ENCODE measurements around the gene ZNF346. TPM values are rescaled to one million over a fixed set of nuclear protein-coding genes. Genes with fewer than 3 reads are reported as not detected.

ZNF346 gene
- total RNA-seq, 2 donors from 2014 or later: 9.9 to 11.6 TPM

DNA sequence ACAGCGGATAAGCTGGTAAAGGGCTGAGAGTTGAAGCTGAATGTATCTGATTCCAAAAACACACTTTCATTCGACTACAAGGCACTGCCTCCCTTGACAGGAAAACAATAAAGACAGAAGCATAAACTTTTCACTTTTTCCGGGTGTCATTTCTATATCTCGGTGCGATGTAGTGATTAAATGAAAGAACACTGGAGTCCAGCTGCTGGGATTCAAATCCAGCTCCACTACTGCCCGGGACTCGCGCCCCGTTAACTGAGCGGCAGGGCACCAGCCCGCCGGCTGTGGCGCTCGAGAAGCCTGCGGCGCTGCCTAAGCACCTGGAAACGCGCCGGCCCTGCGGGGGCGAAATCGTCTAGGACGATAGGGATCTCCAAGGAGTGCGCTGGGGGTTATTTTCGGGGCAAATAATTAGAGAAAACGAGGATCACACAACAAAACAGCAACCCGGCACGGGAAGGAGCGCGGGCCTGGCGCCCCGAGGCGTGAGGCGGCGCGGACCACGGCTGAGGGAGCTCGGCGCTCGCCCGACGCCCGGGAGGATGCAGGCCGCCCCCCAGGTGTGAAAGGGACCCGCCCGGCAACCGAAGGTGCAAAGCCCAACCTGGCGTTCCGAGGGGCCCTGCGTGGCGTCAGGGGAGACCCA, 16.8 kb upstream of the ZNF346 start:
- DNase-seq: peak; percentile 83
- intact Hi-C loops (cut with DNase I): no loop called here
- peak; percentile 83 to 88 for ATAC-seq

DNA sequence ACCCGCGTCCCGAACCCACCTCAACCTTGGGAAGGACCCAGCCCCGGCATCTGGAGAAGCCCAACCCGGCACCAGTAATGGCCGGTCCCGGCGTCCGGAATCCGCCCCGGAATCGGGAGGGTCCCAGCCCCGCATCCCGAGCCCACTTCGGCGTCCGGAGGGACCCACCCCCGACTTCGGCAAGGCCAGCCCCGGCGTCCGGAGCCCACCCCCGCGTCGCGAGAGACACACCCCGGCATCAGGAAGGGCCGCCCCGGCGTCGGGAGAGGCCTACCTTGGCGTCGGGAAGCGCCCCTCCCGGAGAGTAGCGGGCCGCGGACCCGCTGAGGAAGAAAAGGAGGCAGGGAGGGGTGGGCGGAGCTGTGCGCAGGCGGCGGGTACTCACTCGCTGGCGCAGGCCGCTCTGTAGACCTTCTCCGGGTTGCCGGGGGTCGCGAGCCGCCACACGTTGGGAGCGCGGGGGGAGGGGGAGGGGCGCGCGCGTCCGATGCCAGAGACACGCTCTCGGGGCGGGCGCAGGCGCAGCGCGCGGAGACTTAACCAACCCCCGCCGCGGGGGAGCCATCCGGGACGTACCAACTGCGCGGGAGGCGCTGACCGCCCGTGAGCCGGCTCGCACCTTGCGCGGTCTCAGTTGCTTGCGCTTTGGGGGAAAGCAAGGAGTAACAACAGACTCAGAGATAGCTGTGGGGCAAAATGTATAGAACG, 16.1 kb upstream of the ZNF346 start, which contains the start of gene UIMC1:
Gene UIMC1 (minus strand): TSS at position 515 of the 708 bp plus-strand sequence. CDS start 24,164 bp downstream, outside the sequence.
- intact Hi-C loops (cut with DNase I): no loop called here
- ATAC-seq: peak; percentile 95
- peak; percentile 94 for DNase-seq

DNA sequence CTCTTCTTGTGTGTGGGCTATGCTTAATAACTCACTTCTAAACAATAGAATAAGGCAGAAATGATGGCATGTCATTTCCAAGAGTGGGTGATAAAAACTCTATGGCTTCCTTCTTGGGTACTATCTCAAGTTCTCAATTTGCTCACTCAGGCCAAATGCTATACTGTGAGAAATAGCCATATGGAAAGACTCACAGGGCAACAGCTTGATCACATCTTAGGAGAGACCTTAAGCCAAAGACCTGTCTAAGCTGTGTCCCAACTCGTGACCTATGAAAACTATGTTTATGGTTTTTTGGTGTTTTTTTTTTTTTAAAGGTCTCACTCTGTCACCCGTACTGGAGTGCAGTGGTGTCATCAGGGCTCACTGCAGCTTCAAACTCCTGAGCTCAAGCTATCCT, 13.8 kb upstream of the ZNF346 start:
- DNase-seq (no peak), ATAC-seq (no peak)
- intact Hi-C loops (cut with DNase I): no loop called here

DNA sequence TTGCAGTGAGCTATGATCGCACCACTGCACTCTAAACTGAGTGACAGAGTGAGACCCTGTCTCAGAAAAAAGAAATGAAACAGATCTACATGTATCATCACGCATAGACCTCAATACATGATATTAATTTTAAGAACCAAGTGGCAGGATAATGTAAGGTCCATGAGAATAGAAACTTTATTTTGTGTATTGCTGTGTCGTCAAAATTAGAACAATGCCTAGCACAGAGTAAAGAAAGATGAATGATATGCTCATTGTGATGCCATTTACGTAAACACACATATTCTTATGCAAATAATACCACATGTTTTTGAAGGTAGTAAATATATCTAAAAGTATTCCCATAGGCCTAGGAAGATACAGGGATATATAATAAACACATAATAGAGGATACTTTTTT, 12.3 kb upstream of the ZNF346 start:
- ATAC-seq (no peak), DNase-seq (no peak)
- intact Hi-C loops (cut with DNase I): no loop called here

DNA sequence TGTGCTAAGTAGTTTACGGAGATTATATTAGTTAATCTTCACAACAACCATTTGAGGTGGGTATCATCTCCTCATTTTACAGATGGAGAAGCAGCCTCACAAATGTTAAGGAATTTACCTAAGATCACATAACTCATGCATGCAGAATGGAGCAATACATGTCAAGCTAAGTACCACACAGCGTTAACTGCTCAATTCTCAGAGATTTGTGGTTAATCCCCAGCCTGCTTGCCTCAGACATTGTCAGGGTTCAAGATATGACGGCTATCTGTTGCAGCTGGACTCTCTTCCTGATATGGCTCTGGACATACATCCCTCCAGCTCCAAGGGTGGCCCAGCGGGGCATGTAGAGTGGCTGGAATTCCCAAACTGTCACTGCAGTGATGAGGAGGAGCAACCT, 7.3 kb upstream of the ZNF346 start:
- no peak for ATAC-seq
- DNase-seq: no peak
- intact Hi-C loops (cut with DNase I): no loop called here

DNA sequence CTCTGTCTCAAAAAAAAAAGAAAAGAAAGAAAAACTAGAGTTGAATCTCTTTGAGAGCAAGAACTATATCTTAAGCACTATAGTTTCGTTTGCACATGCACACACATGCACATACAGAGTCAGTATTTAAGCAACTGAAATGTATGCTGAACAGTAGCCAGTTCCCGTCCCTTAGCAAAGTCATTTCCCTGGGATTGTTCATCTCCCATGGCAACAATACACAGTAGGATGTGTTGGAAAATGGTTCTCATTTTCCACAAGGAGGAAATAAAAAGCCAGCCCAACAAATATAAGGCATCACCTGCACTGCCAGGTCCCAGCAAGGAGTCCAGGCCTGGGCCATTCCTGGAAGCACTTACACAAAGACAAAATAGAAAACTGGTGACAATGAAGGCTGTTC, 4.2 kb upstream of the ZNF346 start:
- intact Hi-C loops (cut with DNase I): no loop called here
- DNase-seq: no peak
- no peak for ATAC-seq

DNA sequence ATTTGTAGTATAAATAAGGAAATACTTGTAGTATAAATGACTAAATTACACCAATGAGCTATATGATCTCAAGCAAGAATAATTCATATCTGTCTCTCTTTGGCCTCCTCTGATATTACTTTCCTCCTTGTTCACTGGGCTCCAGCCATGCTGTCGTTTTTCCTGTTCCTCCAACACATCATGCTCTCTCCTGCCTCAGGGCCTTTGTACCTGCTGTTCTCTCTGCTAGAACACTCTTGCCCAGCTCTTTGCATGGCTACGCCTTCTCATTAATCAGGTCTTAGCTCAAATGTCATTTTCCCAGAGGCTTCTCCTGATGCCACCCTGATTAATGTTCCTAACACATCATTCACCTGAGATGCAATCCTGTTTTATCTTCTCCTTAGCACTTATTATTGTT, 2.5 kb upstream of the ZNF346 start:
- intact Hi-C loops (cut with DNase I): no loop called here
- ATAC-seq (no peak), DNase-seq (no peak)

DNA sequence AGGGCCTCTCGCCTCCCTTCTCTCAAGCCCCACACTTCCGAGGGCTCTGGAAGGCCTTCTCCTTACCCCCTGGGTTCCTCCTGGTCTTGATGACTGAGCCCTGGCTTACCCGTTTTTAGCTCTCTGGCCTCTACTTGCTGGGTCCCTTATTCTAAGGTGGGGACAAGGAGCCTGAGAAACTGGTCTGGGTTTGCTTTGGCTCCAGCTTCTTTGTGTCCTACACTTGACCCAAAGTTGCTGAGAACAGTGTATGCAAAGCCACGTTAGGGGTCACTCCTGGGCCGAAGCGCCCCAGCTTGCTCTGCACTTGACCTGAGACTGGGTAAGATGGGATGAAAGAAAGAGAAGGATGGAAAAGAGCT, 788 bp downstream of the ZNF346 start:
- intact Hi-C loops (cut with DNase I): no loop called here

DNA sequence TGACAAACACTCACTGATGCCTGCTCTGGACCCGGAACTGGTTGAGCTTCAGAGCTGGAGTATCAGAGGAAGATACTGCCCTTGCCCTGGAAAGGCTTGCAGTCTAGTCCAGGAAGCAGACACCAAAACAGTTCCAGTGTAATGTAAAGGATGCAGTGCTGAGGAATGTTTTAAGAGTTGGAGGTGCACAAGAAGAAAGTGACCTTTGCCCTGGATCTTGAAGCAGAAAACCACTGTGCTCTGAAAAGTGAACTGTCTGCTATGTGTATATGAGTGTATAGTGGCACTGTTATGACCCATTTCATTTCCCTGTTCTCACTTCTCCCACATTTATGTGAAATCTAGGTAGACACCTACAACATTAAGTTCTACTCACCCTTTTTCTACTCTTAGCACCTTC, 2.1 kb downstream of the ZNF346 start:
- DNase-seq (no peak), ATAC-seq (no peak)
- intact Hi-C loops (cut with DNase I): no loop called here

More for the DNA sequence above, 788 bp downstream of the ZNF346 start:
- DNase-seq (no peak), ATAC-seq (peak; percentile 6 to 10)

DNA sequence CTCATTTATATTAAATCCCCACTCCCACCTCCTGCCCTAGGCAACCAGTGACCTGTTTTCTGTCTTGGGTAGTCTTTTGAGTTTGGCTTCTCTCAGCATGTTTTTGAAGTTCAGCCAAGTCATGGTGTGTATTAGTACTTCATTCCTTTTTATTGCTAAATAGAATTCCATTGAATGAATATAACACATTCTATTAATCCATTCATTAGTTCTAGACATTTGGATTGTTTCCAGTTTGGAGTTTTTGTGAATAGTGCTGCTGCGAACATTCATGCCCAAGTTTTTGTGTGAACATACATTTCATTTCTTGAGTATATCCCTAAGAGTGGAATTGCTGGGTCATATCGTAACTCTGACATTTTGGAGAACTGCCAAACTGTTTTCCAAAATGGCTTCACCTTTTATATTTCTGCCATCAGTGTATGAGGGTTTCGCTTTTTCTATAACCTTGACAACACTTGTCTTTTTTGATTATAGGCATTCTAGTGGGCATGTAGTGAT, 2.7 kb downstream of the ZNF346 start:
- intact Hi-C loops (cut with DNase I): no loop called here
- ATAC-seq (no peak), DNase-seq (no peak)

DNA sequence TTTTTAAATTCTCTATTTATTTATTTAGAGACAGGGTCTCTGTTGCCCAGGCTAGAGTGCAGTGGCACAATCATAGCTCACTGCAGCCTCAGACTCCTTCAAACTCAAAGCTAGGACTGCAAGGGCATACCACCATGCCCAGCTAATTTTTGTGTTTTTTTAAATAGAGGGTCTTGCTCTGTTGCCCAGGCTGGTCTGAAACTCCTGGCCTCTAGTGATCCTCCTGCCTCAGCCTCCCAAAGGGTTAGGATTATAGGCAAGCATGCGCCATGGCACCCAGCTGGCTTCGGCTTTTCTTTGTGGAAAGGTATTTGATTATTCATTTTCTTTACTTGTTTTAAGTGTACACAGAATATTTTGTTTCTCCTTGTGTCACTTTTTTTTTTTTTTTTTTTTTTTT, 5.2 kb downstream of the ZNF346 start:
- DNase-seq (no peak), ATAC-seq (no peak)
- intact Hi-C loops (cut with DNase I): no loop called here

DNA sequence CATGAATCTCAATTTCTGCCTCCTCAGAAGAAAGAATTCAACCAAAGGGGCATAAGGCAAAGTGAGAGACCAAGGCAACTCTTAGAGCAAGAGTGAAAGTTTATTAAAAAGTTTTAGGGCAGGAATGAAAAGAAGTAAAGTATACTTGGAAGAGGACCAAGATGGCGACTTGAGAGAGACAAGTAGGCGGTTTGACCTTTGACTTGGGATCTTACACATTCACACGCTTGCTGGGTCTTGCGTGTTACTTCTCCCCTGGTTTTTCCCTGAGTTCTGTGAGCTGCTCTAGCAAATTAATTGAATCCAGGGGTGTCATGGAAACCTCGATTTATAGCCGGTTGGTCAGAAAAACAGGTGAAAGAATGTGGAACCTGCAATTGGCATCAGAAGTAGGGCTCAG, 7.0 kb downstream of the ZNF346 start:
- DNase-seq: no peak
- ATAC-seq: no peak
- intact Hi-C loops (cut with DNase I): no loop called here

DNA sequence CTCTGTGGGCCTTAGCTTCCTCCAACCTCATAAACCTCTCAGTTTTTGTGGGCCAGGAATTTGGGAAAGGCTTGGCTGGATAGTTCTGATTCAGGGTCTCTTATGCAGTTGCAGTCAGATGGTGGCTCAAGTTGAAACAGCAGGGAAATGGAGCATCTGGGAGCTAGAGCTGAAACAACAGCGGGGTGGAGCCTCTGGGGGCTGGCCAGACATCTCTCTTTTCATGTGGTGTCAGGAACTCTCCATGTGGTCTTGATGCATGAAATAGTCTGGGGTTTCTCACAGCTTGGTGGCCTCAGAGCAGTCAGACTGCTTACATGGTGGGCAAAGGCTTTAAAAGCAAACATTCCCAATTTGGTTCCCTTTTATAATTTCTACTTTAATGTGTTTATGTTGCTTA, 13.5 kb downstream of the ZNF346 start:
- intact Hi-C loops (cut with DNase I): no loop called here
- ATAC-seq (no peak), DNase-seq (no peak)

DNA sequence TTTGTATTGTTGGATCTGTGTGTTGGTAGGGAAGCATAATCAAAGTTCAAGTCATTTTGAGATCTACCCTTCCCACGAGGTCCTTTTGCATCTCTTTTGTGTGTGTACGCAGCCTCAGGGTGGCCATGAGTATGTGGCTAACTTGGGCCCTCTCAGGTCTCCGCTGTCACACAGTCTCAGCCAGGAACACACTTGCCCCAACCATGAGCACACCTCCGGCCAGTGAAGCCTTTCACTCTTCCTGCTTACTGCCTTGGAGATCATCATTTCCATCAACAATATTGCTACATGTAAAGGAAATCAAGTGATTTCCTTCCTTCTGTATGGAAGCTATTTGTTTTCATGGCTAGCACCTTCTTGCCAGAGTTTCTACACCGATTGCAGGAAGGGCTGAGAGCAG, 13.9 kb downstream of the ZNF346 start:
- intact Hi-C loops (cut with DNase I): no loop called here
- ATAC-seq (no peak), DNase-seq (no peak)

DNA sequence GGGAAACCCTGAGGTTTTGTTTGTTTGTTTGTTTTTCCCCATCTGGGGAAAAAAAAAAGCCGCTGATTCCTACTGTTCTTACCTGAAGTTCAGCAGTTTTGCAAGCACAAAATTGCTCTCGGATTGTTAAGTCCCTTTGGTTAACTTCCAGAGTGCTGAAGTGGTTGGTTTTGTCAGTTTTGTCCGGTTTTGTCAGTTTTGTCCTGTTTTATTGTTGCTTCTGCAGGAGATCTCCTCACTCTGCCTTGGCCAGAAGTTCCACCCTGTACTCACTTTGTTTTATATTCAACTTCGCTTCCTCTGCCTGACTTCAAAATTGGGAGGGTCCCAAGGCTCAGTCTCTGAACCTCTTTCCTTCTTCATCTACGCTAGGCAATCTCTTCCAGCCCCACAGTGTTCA, 14.4 kb downstream of the ZNF346 start:
- DNase-seq: no peak

DNA sequence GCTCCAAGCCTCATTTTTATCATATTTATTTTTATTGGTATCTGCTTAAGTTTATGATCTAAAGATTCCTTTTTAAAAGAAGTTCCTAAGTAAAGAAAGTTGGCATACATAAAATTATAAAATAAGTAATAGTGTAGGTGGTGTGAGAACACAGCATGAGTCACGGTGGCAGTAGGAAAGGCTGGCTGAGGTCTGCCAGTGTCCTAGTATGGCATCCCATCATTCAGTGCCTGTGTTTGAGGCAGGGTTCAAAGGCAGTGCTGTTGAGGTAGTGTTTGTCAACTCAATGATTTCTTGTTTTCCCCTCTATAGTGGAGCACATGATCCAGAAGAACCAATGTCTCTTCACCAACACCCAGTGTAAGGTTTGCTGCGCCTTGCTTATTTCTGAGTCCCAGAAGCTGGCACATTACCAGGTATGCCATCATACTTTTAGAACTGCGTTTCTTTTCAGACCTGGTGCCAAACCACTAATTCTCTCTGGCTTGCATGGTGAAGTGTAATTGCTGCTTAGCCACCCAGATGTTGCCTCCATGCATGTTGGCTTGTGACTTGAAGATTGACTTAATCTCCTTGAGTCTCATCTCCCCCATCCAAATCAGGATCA, 18.4 kb downstream of the ZNF346 start:
- intact Hi-C loops (cut with DNase I): no loop called here
- DNase-seq (no peak), ATAC-seq (peak in 1 of 2 donors; percentile 51)

More for the DNA sequence above, 14.4 kb downstream of the ZNF346 start:
- no peak for ATAC-seq
- intact Hi-C loops (cut with DNase I): no loop called here

DNA sequence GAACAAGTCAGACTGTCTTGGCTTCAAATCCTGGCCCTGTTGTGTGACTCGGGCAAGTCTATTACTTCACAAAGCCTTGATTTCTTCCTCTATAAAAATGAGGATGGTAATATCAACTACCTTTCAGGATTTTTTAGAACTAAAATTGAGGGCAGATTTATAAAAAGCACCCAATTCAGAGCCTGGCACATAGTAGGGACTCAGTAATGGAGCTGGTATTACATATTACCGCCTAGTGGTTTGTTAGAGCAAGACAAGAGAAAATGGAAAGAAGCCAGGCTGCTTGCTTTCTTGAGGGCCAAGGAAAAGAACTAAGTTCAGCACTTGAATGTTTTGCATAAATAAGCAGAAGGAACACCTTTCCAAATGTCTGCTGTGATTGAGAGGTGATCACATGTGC, 19.4 kb downstream of the ZNF346 start:
- ATAC-seq: no peak
- intact Hi-C loops (cut with DNase I): no loop called here

DNA sequence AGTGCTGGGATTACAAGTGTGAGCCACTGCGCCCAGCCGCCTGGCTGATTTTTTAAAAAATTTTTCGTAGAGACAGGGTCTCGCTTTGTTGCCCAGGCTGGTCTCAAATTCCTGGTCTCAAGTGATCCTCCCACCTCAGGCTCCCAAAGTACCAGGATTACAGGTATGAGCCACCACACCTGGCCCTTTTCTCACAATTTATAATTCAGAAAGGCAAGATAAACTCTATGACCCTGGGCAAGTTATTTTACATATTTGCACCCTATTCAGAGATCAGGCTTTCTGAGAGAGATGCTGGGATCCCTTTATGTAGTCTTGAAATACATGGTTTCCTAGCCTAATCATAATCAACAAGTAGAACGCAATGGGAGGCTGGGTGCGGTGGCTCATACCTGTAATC, 20.6 kb downstream of the ZNF346 start:
- ATAC-seq (no peak), DNase-seq (no peak)
- intact Hi-C loops (cut with DNase I): no loop called here

More for the DNA sequence above, 19.4 kb downstream of the ZNF346 start:
- DNase-seq: no peak

DNA sequence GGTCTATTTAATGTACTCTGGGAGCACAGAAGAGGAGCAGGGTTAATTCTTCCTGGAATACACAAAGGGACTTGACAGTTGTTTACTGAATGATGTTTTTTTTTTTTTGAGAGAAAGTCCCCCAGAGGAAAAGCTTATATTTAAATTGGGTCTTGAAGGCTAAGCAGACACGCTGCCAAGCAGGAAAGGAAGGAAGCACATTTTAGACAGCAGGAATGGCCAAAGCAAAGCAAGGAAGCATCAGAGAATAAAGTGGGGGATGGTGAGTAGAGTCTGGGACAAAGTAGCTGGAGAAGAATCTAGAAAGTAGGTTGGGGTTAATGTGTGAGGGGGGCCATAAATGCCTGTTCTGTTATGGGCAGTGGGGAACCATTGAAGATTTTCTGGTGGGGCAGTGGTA, 21.5 kb downstream of the ZNF346 start:
- no peak for ATAC-seq
- intact Hi-C loops (cut with DNase I): no loop called here
- no peak for DNase-seq

DNA sequence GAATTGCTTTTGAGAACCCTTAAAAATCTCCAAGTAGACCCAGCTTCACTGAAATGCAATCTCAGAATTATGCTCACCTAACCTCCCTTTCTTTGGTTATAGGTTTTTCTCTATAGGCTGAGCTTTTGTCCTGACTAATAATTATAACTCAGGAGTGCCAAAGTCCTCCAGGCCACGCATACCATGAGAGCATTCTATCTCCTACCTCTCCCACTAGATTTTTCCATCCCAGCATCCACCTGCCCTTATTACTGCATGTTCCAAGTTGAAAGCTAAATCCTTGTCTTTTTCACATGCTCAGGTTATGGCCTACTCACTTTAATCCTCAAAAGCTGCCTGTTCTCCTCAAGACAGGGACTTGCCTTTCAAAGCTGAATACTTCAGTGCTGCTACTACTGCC, 22.1 kb downstream of the ZNF346 start:
- intact Hi-C loops (cut with DNase I): no loop called here

DNA sequence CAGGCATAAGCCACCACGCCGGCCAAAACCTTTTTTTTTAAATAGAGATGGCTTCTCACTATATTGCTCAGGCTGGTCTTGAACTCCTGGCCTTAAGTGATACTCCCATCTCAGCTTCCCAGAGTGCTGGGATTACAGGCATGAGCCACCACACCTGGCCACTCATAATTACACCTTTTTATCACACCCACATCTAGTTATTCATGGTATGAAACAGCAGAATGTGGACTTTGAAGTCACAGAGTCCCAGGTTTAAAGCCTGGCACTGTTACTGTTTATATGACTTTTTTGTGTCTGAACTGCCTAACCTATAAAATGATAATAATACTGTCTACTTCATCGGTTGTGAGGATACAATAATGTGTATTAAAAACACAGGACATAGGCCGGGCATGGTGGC, 23.1 kb downstream of the ZNF346 start:
- ATAC-seq (no peak), DNase-seq (no peak)
- intact Hi-C loops (cut with DNase I): no loop called here

More for the DNA sequence above, 22.1 kb downstream of the ZNF346 start:
- DNase-seq (no peak), ATAC-seq (no peak)
